ENCODE data around the gene PARM1.

The PARM1 gene

GRCh38 chr4:75065909-75066308 is 133.0 kb downstream of the PARM1 start:
- no peak overlapping the region for H3K4me3 ChIP-seq (ENCODE audit: low read depth, low read length)
- DNase-seq (ENCODE audit: low read depth, low spot score) = no peak
- in situ Hi-C loops (cut with HindIII; ENCODE audit: low sequenced_read_pairs) = no loop called here
- no peak for TF ChIP-seq CTCF (IDR thresholded peaks at IDR 0.05; ENCODE audit: low read depth, low read length)

GRCh38 chr4:75069493-75070074 is 136.7 kb downstream of the PARM1 start:
- TF ChIP-seq CTCF (IDR thresholded peaks at IDR 0.05; ENCODE audit: low read depth, low read length) = no peak
- no peak for DNase-seq (ENCODE audit: low read depth, low spot score)
- in situ Hi-C loops (cut with HindIII; ENCODE audit: low sequenced_read_pairs) = no loop called here
- H3K4me3 ChIP-seq (ENCODE audit: low read depth, low read length) = no peak overlapping the region

- no peak overlapping the region for H3K4me3 ChIP-seq (ENCODE audit: low read depth, low read length)
- DNase-seq (ENCODE audit: low read depth, low spot score) = no peak
- TF ChIP-seq CTCF (IDR thresholded peaks at IDR 0.05; ENCODE audit: low read depth, low read length) = no peak
- in situ Hi-C loops (cut with HindIII; ENCODE audit: low sequenced_read_pairs) = no loop called here
Observed at GRCh38 chr4:75071317-75071716, 138.4 kb downstream of the PARM1 start.

GRCh38 chr4:75080888-75081287 is 148.0 kb downstream of the PARM1 start:
- TF ChIP-seq CTCF (IDR thresholded peaks at IDR 0.05; ENCODE audit: low read depth, low read length) = no peak
- no peak for DNase-seq (ENCODE audit: low read depth, low spot score)
- in situ Hi-C loops (cut with HindIII; ENCODE audit: low sequenced_read_pairs) = no loop called here
- H3K4me3 ChIP-seq (ENCODE audit: low read depth, low read length) = no peak overlapping the region

- DNase-seq (ENCODE audit: low read depth, low spot score) = no peak
- TF ChIP-seq CTCF (IDR thresholded peaks at IDR 0.05; ENCODE audit: low read depth, low read length) = no peak
- H3K4me3 ChIP-seq (ENCODE audit: low read depth, low read length) = no peak overlapping the region
- in situ Hi-C loops (cut with HindIII; ENCODE audit: low sequenced_read_pairs) = no loop called here
Observed at GRCh38 chr4:75081561-75081960, 148.6 kb downstream of the PARM1 start.

- no peak for DNase-seq (ENCODE audit: low read depth, low spot score)
- no peak for TF ChIP-seq CTCF (IDR thresholded peaks at IDR 0.05; ENCODE audit: low read depth, low read length)
- H3K4me3 ChIP-seq (ENCODE audit: low read depth, low read length) = no peak overlapping the region
- in situ Hi-C loops (cut with HindIII; ENCODE audit: low sequenced_read_pairs) = no loop called here
Observed at GRCh38 chr4:75087416-75087815, 154.5 kb downstream of the PARM1 start.

- TF ChIP-seq CTCF (IDR thresholded peaks at IDR 0.05; ENCODE audit: low read depth, low read length) = no peak
- no peak for DNase-seq (ENCODE audit: low read depth, low spot score)
- no peak overlapping the region for H3K4me3 ChIP-seq (ENCODE audit: low read depth, low read length)
- in situ Hi-C loops (cut with HindIII; ENCODE audit: low sequenced_read_pairs) = no loop called here
Observed at GRCh38 chr4:75087865-75088264, 154.9 kb downstream of the PARM1 start.

All from astrocyte of the spinal cord (primary cell).